SK-N-SH (cell line): ENCODE results near the gene TRIL. TPM values are rescaled to one million over a fixed set of nuclear protein-coding genes. Genes with fewer than 3 reads are reported as not detected.

Source experiments
- CTCF ChIA-PET: fragments of 300-600, 350-600 bp; formaldehyde crosslinking; extraction: SDS; loops from one replicate; lab custom pipeline; 2021; lab: Yijun Ruan, JAX
- POLR2A ChIA-PET: fragments of 350-600 bp; sonication (Branson Sonifier 250); formaldehyde crosslinking; extraction: SDS; loops from one replicate; lab custom pipeline; 2020; ENCODE audit warnings: antibody characterized with exemption, inconsistent platforms; lab: Yijun Ruan, JAX
- DNase-seq: peaks from one replicate; pipeline ENCODE4 v3.0.0; 2012
- H2AFZ ChIP-seq: fragments of 200-600 bp; sonication (generic); 2 replicates; pipeline ENCODE4 v1.8.1; 2016; ENCODE audit warnings: antibody characterized with exemption, mild to moderate bottlenecking, low read depth
- H3F3A ChIP-seq: fragments of 200-600 bp; sonication (generic); replicated peaks from 2 replicates; pipeline ENCODE3; 2016; ENCODE audit warnings: antibody characterized with exemption, mild to moderate bottlenecking; ENCODE audit not compliant: insufficient read depth
- H3K27ac ChIP-seq, 2 experiments: fragments of 200-500 bp in 1 of 2; fragments of 200-600 bp in 1 of 2; sonication (Bioruptor generic) in 1 of 2; sonication (generic), shearing (Covaris generic) in 1 of 2; 2 replicates each; pipeline versions ENCODE4 v1.5.1 to v1.6.1; 2014 to 2016; ENCODE audit warnings: low read depth in 2 of 2, inconsistent platforms in 1 of 2, low read length in 1 of 2, mild to moderate bottlenecking in 1 of 2, mixed read lengths in 1 of 2
- H3K27me3 ChIP-seq: fragments of 200-600 bp; sonication (generic), shearing (Covaris generic); 2 replicates; pipeline ENCODE4 v1.6.1; 2016; ENCODE audit warnings: mixed run types; ENCODE audit not compliant: insufficient read depth
- H3K36me3 ChIP-seq, 2 experiments: fragments of 200-500 bp in 1 of 2; fragments of 200-600 bp in 1 of 2; sonication (Bioruptor generic) in 1 of 2; sonication (generic) in 1 of 2; replicated peaks in 1 of 2; 2 replicates each; pipeline versions ENCODE3 to v1.5.1; 2014 to 2016; ENCODE audit warnings: low read length in 1 of 2, mild to moderate bottlenecking in 1 of 2; ENCODE audit not compliant: insufficient read depth in 2 of 2, control insufficient read depth in 1 of 2
- H3K4me1 ChIP-seq, 2 experiments: fragments of 200-500 bp in 1 of 2; fragments of 200-600 bp in 1 of 2; sonication (Bioruptor generic) in 1 of 2; sonication (generic), shearing (Covaris generic) in 1 of 2; 2 replicates each; pipeline versions ENCODE4 v1.5.1 to v1.6.1; 2014 to 2016; ENCODE audit warnings: low read depth in 1 of 2, low read length in 1 of 2, mixed run types in 1 of 2; ENCODE audit not compliant: insufficient read depth in 2 of 2, control insufficient read depth in 1 of 2
- H3K4me2 ChIP-seq: fragments of 200-600 bp; sonication (generic), shearing (Covaris generic); 2 replicates; pipeline ENCODE4 v1.6.1; 2017; ENCODE audit warnings: mixed run types
- H3K4me3 ChIP-seq, 2 experiments: fragments of 200-500 bp in 1 of 2; fragments of 200-600 bp in 1 of 2; sonication (Bioruptor generic) in 1 of 2; sonication (generic), shearing (Covaris generic) in 1 of 2; 2 replicates each; pipeline versions ENCODE4 v1.5.1 to v1.8.1; 2014 to 2016; ENCODE audit warnings: low read depth in 2 of 2, inconsistent platforms in 1 of 2, low read length in 1 of 2, mild to moderate bottlenecking in 1 of 2, mixed read lengths in 1 of 2, moderate library complexity in 1 of 2
- H3K79me2 ChIP-seq: fragments of 200-600 bp; sonication (generic); 2 replicates; pipeline ENCODE4 v1.8.1; 2017; ENCODE audit warnings: mild to moderate bottlenecking; ENCODE audit not compliant: insufficient read depth
- H3K9ac ChIP-seq: fragments of 200-600 bp; sonication (generic); 2 replicates; pipeline ENCODE4 v1.6.1; 2017; ENCODE audit warnings: mixed run types
- H3K9me2 ChIP-seq: fragments of 200-600 bp; sonication (generic); 2 replicates; pipeline ENCODE4 v1.6.1; 2017; ENCODE audit warnings: mixed run types
- H3K9me3 ChIP-seq: fragments of 200-600 bp; sonication (generic); 2 replicates; pipeline ENCODE4 v1.6.1; 2017; ENCODE audit warnings: mixed run types, mild to moderate bottlenecking, moderate library complexity
- H4K20me1 ChIP-seq: fragments of 200-600 bp; sonication (generic); 2 replicates; pipeline ENCODE4 v1.6.1; 2017; ENCODE audit warnings: mild to moderate bottlenecking, mixed run types; ENCODE audit not compliant: insufficient read depth
- ELF1 ChIP-seq: IDR thresholded peaks from 2 replicates; pipeline ENCODE4 v1.4.0; 2012
- EP300 ChIP-seq, 2 experiments: IDR thresholded peaks; 2 replicates each; pipeline versions ENCODE4 v1.4.0 to v1.6.1; 2012; ENCODE audit warnings: borderline replicate concordance in 1 of 2, low read depth in 1 of 2, low read length in 1 of 2
- FOSL2 ChIP-seq: IDR thresholded peaks from 2 replicates; pipeline ENCODE4 v1.4.0; 2012; ENCODE audit warnings: low read depth, mild to moderate bottlenecking, moderate library complexity, borderline replicate concordance
- FOXM1 ChIP-seq: IDR thresholded peaks from 2 replicates; pipeline ENCODE4 v1.4.0; 2012; ENCODE audit warnings: low read depth, mild to moderate bottlenecking
- GABPA ChIP-seq: IDR thresholded peaks from 2 replicates; pipeline ENCODE4 v1.4.0; 2012; ENCODE audit warnings: low read depth, mild to moderate bottlenecking
- IRF3 ChIP-seq: fragments of 150-350 bp; IDR thresholded peaks from 2 replicates; pipeline ENCODE4 v1.6.1; 2016; ENCODE audit warnings: mild to moderate bottlenecking, low read depth, low read length
- JUND ChIP-seq: IDR thresholded peaks from 2 replicates; pipeline ENCODE4 v1.4.0; 2012
- MEF2A ChIP-seq: IDR thresholded peaks from 2 replicates; pipeline ENCODE4 v1.4.0; 2012; ENCODE audit warnings: low read depth, borderline replicate concordance
- MXI1 ChIP-seq: IDR thresholded peaks from 2 replicates; pipeline ENCODE4 v1.6.1; 2012; ENCODE audit warnings: mild to moderate bottlenecking, low read depth, low read length, improper control_type of control experiment
- NFIC ChIP-seq: IDR thresholded peaks from 2 replicates; pipeline ENCODE4 v1.4.0; 2012; ENCODE audit warnings: borderline replicate concordance
- NRF1 ChIP-seq: IDR thresholded peaks from 2 replicates; pipeline ENCODE4 v1.6.1; 2012; ENCODE audit warnings: low read depth, mild to moderate bottlenecking, low read length
- RAD21 ChIP-seq: IDR thresholded peaks from 2 replicates; pipeline ENCODE4 v1.6.1; 2012; ENCODE audit warnings: mild to moderate bottlenecking, low read length
- REST ChIP-seq: IDR thresholded peaks from 2 replicates; pipeline ENCODE4 v1.6.1; 2012; ENCODE audit warnings: mild to moderate bottlenecking, low read depth, low read length, moderate library complexity
- SIN3A ChIP-seq: IDR thresholded peaks from 2 replicates; pipeline ENCODE4 v1.6.1; 2012; ENCODE audit warnings: low read depth, mild to moderate bottlenecking, low read length, moderate library complexity, borderline replicate concordance
- SMC3 ChIP-seq: IDR thresholded peaks from 2 replicates; pipeline ENCODE4 v1.6.1; 2012; ENCODE audit warnings: low read depth, low read length, improper control_type of control experiment
- TAF1 ChIP-seq: IDR thresholded peaks from 2 replicates; pipeline ENCODE4 v1.6.1; 2012; ENCODE audit warnings: low read depth, mild to moderate bottlenecking, low read length, moderate library complexity, borderline replicate concordance
- TCF12 ChIP-seq: IDR thresholded peaks from 2 replicates; pipeline ENCODE4 v1.4.0; 2012
- TEAD4 ChIP-seq: IDR thresholded peaks from 2 replicates; pipeline ENCODE4 v1.4.0; 2012; ENCODE audit warnings: mild to moderate bottlenecking, borderline replicate concordance; ENCODE audit not compliant: insufficient read depth
- YY1 ChIP-seq: IDR thresholded peaks from 2 replicates; pipeline ENCODE4 v1.4.0; 2012; ENCODE audit warnings: low read depth, mild to moderate bottlenecking
- WGBS: methylation state at CpG from one replicate; pipeline ENCODE4 v1.1.6; 2017; ENCODE audit warnings: low lambda C conversion rate; 5-methylcytosine and 5-hydroxymethylcytosine counted together
- polyA plus RNA-seq, 3 experiments: library from polyadenylated mRNA; depleted of rRNA; stranded (reverse); fragments of >200 nt; gene quantifications; 2 replicates each; pipeline ENCODE4 v1.2.3, GENCODE V29; 2012
- TF ChIP-seq, protein P1 (sequence below): IDR thresholded peaks from 2 replicates; pipeline ENCODE4 v1.4.0; 2012; ENCODE audit warnings: low read depth, borderline replicate concordance
- TF ChIP-seq, protein P2 (sequence below): IDR thresholded peaks from 2 replicates; pipeline ENCODE4 v1.4.0; 2012; ENCODE audit warnings: low read depth, borderline replicate concordance

Gene TRIL
- polyA plus RNA-seq, 1 of the 3 experiments (the other 2 are of a cell fraction) = 0.18 TPM

DNA sequence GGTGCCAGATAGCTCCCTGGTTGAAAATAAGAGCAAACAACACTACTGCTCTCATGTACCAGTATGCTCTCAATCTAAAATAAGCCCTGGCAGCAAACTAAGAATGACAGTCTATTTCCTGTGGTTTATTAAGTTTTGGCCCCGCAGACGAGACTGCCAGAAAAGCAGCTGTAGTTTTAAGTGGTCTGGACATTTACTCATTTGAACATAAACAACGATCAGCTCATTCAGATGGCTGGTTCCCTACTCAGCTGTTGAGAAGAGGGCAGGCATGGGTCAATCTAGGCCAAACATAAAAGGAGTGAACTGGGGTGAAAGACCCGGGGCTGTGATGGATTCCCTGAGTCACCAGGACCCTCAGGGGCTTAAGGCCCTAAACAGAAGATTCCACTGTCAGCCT, 4.5 kb downstream of the TRIL start (continued):
- no peak for TF ChIP-seq IRF3
- TF ChIP-seq FOXM1 = no peak
- no peak for TF ChIP-seq YY1
- no peak for TF ChIP-seq SMC3
- peak; percentile 33 for TF ChIP-seq RAD21
- TF ChIP-seq GABPA = no peak
- no peak for TF ChIP-seq ELF1
- TF ChIP-seq MXI1 = peak; percentile 83; the same call in 1 of the 2 replicates
- no peak for TF ChIP-seq FOSL2

GRCh38 chr7:28942168-28942567, 16.0 kb downstream of the TRIL start:
- H3F3A ChIP-seq = no peaks in the 10 kb centered on the region
- no peak for DNase-seq
- H3K4me3 ChIP-seq = no peak overlapping the region
- TF ChIP-seq, protein P1, sequence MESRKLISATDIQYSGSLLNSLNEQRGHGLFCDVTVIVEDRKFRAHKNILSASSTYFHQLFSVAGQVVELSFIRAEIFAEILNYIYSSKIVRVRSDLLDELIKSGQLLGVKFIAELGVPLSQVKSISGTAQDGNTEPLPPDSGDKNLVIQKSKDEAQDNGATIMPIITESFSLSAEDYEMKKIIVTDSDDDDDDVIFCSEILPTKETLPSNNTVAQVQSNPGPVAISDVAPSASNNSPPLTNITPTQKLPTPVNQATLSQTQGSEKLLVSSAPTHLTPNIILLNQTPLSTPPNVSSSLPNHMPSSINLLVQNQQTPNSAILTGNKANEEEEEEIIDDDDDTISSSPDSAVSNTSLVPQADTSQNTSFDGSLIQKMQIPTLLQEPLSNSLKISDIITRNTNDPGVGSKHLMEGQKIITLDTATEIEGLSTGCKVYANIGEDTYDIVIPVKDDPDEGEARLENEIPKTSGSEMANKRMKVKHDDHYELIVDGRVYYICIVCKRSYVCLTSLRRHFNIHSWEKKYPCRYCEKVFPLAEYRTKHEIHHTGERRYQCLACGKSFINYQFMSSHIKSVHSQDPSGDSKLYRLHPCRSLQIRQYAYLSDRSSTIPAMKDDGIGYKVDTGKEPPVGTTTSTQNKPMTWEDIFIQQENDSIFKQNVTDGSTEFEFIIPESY = no peak
- TF ChIP-seq YY1 (no peak), MEF2A (no peak), TAF1 (no peak), SIN3A (no peak), FOSL2 (no peak), NRF1 (no peak), TCF12 (no peak), EP300 (IDR thresholded peaks at IDR 0.05; ENCODE audit: borderline replicate concordance in 1 of 2, low read depth in 1 of 2, low read length in 1 of 2) (no peak), TEAD4 (no peak), REST (no peak), JUND (no peak), NFIC (no peak)
- TF ChIP-seq, protein P2, sequence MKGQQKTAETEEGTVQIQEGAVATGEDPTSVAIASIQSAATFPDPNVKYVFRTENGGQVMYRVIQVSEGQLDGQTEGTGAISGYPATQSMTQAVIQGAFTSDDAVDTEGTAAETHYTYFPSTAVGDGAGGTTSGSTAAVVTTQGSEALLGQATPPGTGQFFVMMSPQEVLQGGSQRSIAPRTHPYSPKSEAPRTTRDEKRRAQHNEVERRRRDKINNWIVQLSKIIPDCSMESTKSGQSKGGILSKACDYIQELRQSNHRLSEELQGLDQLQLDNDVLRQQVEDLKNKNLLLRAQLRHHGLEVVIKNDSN = no peak
- no peak overlapping the region for H3K4me2 ChIP-seq
- no peak overlapping the region for H3K27ac ChIP-seq
- H3K79me2 ChIP-seq = no peaks in the 10 kb centered on the region
- no peak overlapping the region for H2AFZ ChIP-seq
- 59% methylated on average over 3 of the region's 3 CpGs for WGBS
- no peak overlapping the region for H3K9ac ChIP-seq
- ChIA-PET CTCF (interaction anchor here (1.6 to 37.1 kb wide), 4 partner anchors 15 to 164 kb away, joined by 4 to 1040 read pairs (median 149); partner anchors contain the start of gene TRIL), POLR2A (no interaction called here)
- peaks cover 7 to 44% of the 10 kb centered on the region in 2 experiments; a peak in 3 of 4 replicates for H3K4me1 ChIP-seq
- H3K9me2 ChIP-seq = no peaks in the 10 kb centered on the region
- H3K9me3 ChIP-seq = no peaks in the 10 kb centered on the region
- H3K36me3 ChIP-seq = no peaks in the 10 kb centered on the region
- H4K20me1 ChIP-seq = no peaks in the 10 kb centered on the region
- H3K27me3 ChIP-seq = no peaks in the 10 kb centered on the region
